ENCODE data around the gene GREB1L.

GRCh38 chr18:21242780-21243401 is 859 bp downstream of the GREB1L start:
- TF ChIP-seq, protein P1, sequence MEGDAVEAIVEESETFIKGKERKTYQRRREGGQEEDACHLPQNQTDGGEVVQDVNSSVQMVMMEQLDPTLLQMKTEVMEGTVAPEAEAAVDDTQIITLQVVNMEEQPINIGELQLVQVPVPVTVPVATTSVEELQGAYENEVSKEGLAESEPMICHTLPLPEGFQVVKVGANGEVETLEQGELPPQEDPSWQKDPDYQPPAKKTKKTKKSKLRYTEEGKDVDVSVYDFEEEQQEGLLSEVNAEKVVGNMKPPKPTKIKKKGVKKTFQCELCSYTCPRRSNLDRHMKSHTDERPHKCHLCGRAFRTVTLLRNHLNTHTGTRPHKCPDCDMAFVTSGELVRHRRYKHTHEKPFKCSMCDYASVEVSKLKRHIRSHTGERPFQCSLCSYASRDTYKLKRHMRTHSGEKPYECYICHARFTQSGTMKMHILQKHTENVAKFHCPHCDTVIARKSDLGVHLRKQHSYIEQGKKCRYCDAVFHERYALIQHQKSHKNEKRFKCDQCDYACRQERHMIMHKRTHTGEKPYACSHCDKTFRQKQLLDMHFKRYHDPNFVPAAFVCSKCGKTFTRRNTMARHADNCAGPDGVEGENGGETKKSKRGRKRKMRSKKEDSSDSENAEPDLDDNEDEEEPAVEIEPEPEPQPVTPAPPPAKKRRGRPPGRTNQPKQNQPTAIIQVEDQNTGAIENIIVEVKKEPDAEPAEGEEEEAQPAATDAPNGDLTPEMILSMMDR (IDR thresholded peaks at IDR 0.05) = no peak
- TF ChIP-seq EMX1 (CRISPR knock-in tag; IDR thresholded peaks at IDR 0.05) (no peak), ATF1 (CRISPR knock-in tag; IDR thresholded peaks at IDR 0.05) (no peak), CREM (CRISPR knock-in tag; IDR thresholded peaks at IDR 0.05) (no peak)
- TF ChIP-seq, protein P2, sequence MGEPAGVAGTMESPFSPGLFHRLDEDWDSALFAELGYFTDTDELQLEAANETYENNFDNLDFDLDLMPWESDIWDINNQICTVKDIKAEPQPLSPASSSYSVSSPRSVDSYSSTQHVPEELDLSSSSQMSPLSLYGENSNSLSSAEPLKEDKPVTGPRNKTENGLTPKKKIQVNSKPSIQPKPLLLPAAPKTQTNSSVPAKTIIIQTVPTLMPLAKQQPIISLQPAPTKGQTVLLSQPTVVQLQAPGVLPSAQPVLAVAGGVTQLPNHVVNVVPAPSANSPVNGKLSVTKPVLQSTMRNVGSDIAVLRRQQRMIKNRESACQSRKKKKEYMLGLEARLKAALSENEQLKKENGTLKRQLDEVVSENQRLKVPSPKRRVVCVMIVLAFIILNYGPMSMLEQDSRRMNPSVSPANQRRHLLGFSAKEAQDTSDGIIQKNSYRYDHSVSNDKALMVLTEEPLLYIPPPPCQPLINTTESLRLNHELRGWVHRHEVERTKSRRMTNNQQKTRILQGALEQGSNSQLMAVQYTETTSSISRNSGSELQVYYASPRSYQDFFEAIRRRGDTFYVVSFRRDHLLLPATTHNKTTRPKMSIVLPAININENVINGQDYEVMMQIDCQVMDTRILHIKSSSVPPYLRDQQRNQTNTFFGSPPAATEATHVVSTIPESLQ (CRISPR knock-in tag; IDR thresholded peaks at IDR 0.05) = no peak

Data from WTC11 (cell line).